GM21381 (cell line): ENCODE results near the gene CMKLR1.
A peak's percentile ranks its signal among the peaks of the same experiment; 100 is the strongest.

Experiments
- ATAC-seq: cut with Tn5 transposase; IDR thresholded peaks from one replicate; pipeline ENCODE4 v1.9.1; 2021; ENCODE audit warnings: mild to moderate bottlenecking, moderate library complexity; ENCODE audit not compliant: unreplicated experiment

CMKLR1 gene

GRCh38 chr12:108337235-108338223 lies 1.6 kb downstream of the CMKLR1 start:
- no peak for ATAC-seq

- ATAC-seq: peak; percentile 56
Measured at GRCh38 chr12:108335349-108336119, 3.6 kb downstream of the CMKLR1 start.

- no peak for ATAC-seq
Measured at GRCh38 chr12:108333898-108334699, 5.0 kb downstream of the CMKLR1 start.

- no peak for ATAC-seq
Measured at GRCh38 chr12:108332791-108333382, 6.2 kb downstream of the CMKLR1 start.

GRCh38 chr12:108328420-108328819 lies 10.7 kb downstream of the CMKLR1 start:
- ATAC-seq: no peak

- ATAC-seq: no peak
Measured at GRCh38 chr12:108327621-108328344, 11.3 kb downstream of the CMKLR1 start.

- no peak for ATAC-seq
Measured at GRCh38 chr12:108326254-108326750, 12.8 kb downstream of the CMKLR1 start.

GRCh38 chr12:108325549-108325948 lies 13.6 kb downstream of the CMKLR1 start:
- ATAC-seq: no peak

- no peak for ATAC-seq
Measured at GRCh38 chr12:108325018-108325358, 14.1 kb downstream of the CMKLR1 start.

GRCh38 chr12:108324351-108325017 lies 14.6 kb downstream of the CMKLR1 start:
- no peak for ATAC-seq

GRCh38 chr12:108323581-108323980 lies 15.5 kb downstream of the CMKLR1 start:
- no peak for ATAC-seq

- no peak for ATAC-seq
Measured at GRCh38 chr12:108322998-108323397, 16.1 kb downstream of the CMKLR1 start.

- ATAC-seq: no peak
Measured at GRCh38 chr12:108321688-108322087, 17.4 kb downstream of the CMKLR1 start.

GRCh38 chr12:108320507-108321293 lies 18.4 kb downstream of the CMKLR1 start:
- ATAC-seq: no peak

- no peak for ATAC-seq
Measured at GRCh38 chr12:108319277-108320234, 19.6 kb downstream of the CMKLR1 start.

GRCh38 chr12:108318472-108319275 lies 20.4 kb downstream of the CMKLR1 start:
- ATAC-seq: no peak
